NCI-H2196 (cell line): ENCODE results near the gene TNS3.

Experiments
- DNase-seq: peaks from one replicate; lab custom pipeline; 2025; ENCODE audit not compliant: unreplicated experiment; lab: John Stamatoyannopoulos, UW

The TNS3 gene

DNA sequence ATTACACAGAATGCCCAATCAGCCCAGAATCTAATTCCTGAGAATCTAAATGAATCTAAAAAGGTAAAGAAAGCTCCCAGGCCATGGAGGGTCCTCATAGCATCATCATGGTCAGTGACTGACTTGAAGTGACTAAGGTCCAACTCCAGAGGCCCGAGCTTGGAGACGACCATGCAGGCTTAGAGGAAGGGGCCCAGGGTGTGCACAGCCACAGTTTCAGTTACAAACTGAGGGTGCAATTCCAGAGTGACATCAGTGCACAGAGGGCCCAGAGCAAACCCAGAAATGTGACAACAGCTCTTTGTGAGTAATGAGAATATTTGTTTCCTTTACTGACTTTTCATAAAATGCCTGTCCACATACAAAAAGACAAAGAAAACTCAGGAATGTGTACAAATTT, 170.0 kb downstream of the TNS3 start:
- DNase-seq, result no peak

DNA sequence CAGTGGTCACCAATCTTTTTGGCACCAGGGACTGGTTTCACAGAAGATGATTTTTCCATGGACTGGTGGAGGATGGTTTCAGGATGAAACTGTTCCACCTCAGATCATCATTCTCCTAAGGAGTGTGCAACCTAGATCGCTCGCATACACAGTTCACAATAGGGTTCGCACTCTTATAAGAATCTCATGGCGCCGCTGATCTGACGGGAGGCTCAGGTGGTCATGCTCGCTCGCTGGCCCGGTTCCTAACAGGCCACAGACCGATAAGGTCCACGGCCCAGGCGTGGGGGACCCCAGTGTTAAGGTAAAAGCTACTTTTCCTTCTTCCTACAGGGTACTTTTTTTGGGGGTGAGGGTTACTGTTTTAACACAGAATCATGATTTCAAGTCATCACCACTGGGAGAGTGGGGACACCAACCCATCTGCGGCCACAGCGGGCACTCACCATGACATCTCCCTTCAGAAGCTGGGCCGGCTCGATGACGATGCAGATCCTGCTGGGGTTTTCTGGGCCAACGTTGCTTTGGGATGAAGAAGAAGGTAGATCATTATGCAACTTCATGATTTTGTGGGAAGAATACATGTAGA, 170.5 kb downstream of the TNS3 start:
- no peak for DNase-seq

DNA sequence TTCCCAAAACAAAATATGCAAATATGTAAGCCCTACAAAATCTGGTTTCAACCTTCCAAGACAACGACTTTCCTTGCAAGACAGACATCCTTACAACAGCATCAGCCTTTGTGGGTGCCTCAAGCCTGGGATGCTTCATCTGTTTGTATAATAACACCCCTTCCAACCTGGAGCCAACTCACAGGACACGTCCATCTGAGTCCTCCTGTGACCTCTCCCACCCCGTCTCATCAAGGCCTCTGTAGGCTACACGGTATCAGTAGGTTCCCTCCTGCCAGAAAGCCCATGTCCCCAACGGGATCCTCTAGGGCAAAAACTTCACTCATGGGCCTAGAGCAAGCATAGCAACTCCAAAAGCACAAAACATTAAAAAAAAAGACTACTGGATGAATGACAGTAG, 173.2 kb downstream of the TNS3 start:
- no peak for DNase-seq

DNA sequence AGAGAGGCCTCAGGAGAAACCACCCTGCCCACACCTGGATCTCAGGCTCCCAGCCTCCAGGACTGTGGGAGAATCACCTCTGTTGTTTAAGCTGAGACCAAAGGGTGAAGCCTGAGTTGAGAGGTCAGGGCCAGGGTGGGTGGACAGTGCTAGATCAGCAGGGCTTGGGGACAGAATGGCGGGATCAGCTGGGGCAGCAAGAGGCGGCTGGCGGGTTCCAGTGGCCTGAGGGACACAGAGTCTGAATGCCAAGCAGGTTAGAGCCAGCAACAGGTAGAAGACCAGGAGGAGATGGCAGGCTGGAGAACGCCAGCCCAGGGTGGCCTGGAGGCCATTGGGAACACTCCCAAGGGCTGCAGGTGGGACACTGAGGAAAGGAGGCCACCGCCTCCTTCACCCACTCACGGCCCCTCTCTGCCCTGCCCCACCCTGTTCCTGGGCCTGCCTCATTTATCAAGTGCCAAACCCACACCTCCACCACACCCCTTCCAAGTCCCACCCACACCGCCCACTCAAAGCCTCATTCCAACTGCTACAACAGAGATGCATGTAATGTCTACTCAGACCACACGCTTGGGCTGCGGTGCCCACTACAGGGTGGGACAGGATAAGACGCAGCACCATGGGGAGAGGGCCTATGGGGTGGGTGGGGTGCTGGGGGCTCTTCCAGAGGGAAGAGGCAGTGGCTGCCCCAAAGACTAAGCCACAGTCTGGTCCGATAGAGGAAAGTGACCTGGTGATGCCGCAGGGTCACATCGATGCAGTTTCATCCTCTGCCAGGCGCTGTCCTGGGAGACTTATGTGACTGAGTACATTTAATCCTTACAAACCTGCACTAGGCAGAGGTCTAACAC, 173.9 kb downstream of the TNS3 start:
- no peak for DNase-seq

DNA sequence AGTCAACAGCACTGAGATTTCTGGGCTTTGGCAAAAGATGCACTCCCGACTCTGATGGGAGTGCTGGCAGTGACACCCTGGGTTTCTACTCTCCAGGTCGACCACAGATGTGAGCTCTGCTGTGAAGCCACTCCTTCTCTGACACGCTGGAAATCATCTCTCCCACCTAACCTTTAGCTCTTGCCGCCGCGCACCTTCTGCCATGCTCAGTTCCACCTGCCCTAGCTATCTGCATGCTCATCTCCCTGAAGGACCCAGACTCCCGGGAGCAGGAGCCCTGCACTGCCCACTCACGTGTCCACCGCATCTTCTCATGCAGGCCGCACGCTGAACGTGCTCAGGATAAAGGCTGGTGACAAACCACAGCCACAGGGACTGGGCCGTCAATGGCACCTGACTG, 174.8 kb downstream of the TNS3 start:
- DNase-seq, result no peak

DNA sequence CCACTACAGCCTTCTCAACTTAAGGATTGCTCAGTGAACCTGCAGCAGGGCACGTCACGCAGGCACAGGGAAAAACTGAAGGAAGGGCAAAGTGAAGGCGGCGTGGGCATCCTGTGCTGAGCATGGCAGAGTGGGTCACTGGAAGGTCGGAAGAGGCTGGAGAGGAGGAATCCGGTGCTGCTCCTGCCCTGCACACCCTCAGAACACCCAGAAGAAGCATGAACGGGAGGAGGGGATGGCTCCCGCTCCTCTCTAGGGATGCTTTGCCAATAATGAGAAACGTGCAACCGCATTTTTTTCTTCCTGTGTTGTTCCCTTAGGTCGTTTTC, 175.1 kb downstream of the TNS3 start:
- DNase-seq, result no peak

DNA sequence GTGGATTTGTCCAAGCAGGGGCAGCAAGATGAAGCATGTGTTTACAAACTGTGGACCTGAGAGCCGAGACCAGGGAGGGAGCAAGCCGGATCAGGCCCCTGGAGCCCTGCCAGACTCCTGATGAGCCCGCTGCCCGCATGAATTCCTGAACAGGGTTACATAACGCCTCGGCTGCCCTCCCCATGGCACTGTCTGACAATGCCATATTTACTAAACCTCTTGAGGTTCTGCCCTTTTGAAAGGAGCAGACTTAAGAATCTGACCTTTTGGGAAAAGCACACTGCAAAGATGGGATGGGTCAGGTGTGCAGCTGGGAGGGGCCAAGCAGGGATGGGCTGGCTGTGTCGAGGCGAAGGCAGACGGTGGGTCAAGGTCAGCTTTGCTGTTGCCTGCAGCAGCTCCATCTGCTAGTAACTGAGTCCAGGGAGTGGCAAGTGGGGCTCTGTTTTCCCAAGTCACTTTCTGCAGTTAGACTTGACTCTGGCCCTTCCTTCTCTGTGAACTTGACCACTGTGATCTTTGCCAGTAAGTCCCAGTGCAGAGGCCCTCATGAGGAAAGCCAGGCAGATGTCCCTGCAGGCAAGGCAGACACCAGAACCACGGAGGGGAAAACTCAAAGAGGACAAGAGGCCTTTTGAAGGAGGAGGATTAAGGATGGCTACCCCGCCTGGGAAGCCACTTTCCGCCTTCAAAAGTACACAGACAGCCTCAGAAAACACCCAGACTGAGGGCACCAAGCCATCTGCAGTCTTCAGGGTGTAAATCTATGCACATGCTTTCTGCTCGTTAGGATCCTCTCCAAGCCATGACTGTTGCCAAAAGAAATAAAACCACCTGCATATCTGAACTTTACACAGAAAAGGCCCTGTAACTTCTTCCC, 175.8 kb downstream of the TNS3 start:
- DNase-seq, result no peak

DNA sequence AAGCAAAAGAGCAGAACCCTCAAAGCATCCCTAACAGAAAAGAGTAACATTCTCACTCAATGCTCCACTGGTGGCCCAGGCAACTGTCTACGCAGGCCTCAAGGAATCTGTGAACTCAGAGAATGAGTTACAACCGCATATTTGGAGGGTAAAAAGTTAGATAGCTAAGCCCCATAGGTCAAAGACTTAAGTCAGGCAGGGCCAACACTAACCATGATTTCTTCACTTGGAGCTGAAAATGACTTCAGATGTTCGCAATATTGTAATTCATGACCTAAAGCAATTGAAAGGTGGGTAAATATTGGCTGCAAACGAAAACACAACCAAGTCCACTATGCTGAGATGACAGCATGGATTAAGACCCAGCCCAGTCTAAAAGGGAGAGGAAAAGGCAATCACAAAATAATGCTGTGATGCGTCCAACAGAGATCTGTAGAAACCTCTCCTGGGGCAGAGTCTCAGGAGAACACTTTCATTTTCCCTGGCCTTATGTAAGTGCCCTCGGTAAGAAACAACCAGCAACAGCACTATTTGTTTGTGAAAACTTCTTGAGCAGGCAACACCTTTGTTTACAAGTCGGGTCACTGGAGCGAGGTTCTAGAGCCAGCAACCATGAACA, 176.5 kb downstream of the TNS3 start:
- no peak for DNase-seq

DNA sequence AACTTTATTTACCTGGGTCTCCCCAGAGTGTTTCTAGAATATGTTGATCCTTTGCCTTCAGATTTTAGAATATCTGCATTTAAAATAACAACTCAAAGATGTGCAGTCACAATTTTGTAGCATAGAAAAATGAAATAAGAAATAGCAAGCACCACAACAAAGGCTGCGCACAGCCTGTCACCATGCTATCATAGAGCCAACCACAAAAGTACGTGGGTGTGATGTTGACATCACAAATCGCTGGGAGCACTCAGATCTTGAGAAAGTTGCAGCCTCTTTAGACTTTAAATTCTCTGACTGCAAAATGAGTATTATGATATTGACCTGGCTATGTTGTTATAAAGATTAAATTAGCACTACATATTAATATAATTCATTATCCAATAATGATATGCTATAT, 177.9 kb downstream of the TNS3 start:
- DNase-seq, result no peak

DNA sequence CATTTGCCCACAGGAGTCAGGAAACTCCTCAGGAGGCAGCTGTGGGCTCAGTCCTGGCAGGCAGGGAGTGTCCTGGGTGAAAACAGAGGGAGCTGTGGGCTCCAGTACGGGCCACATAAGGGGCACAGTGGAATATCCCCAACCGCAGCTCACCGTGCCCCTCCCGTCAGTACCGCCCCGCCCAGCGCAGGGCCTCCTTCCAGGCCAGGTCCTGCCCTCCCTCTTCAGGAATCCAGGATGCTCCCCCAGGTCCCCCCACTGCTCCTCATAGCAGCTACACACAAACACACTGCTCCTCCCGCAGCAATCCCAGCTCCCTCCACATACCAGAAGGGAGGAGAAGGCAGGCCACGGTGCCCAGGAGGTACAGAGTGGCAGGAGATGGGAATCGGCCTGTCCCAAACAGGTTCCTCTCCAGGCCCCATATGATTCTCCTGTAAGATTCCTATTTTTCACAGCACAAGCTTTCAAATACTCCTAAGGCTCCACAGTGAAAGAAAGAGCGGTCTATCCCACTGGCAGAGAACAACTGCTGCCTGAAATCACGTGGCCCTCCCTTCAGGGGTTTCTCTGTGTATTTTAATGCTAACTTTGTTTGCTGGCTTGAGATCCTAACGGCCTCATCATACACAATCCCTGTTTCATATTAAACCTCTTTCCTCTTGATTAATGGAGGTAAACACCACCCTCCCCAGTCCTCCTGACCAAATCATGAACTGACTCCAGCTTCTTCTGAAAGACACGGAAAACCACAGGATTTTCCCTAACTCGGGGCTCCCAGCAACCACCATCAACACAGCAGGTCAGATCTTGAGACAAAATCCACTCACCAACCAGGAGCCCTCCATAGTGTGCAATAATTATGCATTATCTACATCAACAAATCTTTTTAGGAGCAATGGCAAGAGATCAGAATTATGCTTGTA, 178.7 kb downstream of the TNS3 start:
- DNase-seq, result no peak

DNA sequence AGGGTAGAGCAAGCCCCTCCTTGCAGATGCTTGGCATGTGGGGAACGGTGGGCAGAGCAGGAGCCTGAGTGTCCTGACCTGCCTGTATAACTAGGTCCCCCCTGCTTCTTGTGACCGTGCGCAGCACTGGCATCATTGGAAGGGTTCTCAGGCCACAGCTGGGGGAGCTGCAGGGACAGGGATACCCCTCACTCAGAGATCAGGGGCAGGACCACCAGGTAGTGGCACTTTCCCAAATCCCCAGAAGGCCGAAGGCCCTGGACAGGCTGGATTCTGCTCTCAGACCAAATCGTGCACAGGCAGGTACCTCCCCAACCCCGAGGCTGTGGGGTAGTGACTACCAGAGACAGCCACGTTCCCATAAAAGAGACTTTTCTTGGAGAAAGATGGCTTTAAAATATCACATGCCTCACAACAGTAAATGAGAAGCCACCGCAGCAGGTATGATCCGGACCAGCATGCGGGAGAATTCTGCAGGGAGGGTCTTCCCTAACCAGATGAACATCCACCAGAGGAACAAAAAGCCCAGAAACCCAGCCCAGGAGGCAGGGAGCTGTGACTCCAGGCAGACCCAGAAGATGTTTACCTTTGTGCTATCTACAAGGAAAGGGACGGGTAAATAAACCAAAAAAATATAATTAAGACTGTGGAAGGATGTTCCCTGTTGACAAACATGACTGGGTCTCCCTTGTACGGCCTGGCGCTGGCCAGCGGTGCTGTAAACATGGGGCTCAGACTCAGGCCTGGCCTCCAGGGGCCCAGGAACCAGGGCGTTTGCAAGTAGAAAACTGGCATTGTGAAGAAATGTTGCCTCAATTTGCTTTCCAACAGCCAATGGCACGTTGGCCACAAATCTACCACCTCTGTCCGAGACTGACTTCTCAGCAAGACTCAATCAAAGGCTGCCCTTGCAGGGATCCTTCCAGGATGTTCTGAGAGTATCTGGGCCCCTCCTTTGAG, 180.0 kb downstream of the TNS3 start:
- no peak for DNase-seq

DNA sequence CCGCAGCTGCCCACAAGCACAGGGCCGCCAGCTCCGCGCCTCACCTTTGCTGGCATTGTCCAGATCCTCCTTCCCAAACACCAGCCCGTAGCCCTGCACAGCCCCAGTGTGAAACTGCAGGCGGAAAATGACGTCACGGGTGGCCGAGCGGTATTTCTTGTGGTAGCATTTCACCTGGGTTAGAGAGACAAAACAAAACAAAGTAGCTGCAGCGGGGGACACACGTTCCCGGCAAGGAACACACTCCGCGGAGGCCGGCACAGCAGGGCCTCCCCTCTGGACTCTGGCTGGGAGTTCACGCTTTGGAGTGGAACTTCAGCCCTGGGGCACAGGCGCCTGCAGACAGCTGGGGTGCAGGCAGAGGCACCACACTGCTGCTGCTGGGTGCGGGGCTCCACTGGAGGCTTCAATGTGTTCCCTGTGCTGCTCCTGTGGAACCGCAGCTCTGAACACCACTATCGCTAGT, 181.1 kb downstream of the TNS3 start:
- no peak for DNase-seq

DNA sequence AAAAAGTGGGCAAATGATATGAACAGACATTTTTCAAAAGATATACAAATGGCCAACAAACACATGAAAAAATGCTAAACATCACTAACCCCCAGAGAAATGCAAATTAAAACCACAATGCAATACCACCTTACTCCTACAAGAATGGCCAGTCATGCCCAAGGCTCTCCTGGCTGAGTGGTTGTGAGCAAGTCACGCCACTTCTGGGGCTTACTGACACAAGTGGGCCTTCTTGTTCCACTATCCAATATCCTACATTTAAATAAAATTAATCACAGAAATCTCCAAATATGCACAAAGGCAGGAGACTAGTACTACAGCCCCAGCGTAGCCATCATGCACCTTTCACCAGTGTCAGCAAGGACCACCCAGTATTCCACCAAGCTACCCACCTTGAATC, 181.9 kb downstream of the TNS3 start:
- no peak for DNase-seq

DNA sequence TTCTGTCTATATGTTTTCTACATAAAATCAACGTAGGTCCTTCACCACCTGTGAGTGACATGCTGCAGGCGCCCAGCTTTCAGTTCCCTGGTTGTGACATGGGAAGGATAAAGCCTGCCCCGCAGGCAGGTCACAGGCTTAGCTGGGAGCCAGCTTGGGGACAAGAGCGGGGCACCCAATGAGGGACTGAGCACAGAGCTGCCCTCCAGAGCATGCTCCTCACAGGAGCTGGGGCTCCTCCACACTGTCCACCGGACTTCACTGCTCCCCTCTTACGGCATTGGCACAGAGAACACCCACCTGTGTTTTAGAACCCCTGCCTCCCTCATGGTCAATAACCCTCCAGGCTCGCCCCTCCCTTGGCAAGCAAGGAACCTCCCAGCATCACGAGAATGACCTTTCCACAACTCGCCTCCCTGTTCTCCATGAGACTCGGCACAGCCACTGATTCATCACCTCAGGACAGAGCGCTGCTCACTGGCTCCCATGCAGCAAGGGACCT, 187.1 kb downstream of the TNS3 start:
- DNase-seq, result no peak

DNA sequence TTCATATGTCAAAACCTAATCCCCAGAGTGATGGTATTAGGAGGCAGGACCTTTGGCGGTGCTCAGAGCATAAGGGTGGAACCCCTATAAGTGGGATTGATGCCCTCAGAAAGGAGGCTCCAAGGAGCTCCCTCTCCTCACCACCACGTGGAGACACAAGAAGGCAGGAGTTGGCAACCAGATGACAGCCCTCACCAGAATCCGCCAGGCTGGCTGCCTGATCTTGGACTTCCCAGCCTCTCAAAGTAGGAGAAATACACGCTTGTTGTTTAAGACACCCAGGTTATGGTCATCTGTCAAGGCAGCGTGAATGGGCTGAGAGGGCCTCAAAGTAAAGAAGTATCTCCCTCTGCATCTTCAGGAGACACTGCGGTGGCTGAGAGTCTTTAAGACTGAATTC, 187.7 kb downstream of the TNS3 start:
- no peak for DNase-seq

DNA sequence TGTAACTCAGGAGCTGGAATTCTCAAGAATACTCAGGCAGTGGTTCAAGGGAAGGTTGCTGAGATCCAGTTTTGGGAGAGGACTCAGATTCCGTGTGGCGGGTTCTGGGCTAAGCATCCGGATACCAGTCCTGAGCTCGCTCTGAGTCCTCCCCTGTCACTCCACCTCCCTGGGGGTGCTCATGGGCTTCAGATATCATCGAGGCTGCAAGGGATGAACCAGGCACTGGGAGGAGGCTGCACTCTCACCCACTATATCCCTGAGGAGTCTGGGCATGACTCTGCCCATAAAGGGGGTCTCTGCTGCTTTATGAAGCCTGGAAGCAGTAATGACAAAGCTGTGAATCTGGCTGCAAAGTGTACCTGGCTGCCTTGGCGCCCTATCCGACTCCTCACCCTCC, 188.5 kb downstream of the TNS3 start:
- no peak for DNase-seq

DNA sequence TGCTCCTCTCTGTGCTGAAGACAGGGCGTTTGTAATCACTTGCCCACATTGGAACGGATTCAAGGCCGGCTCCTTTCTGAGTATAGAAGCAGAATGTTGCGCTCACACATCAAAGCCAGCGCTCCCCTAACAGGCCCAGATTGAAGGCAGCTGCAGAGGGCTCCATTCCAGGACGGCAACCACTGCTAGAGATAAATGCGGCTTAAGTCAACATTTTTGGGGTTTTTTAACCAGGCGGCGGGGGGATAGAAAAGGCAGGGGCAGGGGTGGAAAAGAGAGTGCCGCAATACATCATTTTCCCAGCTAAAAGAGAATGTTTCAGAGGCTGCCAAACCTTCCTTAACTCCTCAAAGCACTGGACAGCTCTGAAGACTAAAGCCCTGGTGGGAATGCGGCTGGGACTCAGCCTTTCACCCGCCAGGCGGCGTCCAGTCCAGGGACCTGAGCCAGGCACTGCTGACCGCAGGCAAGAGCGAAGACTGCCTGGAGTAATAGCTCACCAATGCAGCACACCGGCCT, 189.6 kb downstream of the TNS3 start:
- DNase-seq, result no peak

DNA sequence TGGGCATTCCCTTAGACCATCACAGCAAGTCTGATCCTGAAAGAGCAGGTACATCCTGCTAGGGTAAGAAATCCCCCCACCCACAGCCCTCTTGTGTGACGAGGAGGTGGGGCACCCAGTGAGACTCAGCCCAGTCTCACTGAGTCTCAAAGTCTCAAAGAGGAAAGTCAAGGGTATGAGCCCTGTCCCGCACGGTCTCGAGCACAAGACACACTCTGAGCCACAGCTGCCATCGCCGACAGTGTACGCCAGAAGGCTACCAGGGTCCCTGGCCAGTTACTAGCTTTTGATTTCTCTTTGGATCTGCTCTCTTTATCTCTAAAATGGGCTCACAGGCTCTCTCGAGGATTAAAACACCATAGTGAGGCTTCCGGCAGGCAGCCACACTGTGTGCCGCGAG, 190.2 kb downstream of the TNS3 start:
- no peak for DNase-seq

DNA sequence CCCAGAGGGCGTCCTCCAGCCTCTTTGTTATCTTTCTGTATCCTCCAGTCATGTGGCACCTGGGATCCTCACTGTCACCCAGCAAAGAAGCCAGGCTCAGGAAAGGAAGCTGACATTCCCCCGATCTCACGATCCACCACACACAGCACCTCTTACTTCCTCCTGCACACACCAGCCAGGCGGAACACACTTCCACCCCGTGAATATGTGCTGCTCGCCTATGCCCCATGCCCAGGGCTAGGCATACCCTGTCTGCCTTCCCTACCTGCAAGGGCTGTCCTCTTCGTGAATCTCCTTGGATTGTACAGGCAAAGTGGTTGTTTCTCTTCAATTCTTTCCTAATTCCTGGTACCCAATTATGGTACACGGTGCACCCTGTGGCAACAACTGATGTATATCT, 191.0 kb downstream of the TNS3 start:
- DNase-seq, result no peak
